ENCODE data around the gene ZDHHC22. TPM values are rescaled to one million over a fixed set of nuclear protein-coding genes. Genes with fewer than 3 reads are reported as not detected.

Gene ZDHHC22
- total and polyA plus RNA-seq, 2 experiments from 2014 or later = 17.6 to 32.1 TPM

DNA sequence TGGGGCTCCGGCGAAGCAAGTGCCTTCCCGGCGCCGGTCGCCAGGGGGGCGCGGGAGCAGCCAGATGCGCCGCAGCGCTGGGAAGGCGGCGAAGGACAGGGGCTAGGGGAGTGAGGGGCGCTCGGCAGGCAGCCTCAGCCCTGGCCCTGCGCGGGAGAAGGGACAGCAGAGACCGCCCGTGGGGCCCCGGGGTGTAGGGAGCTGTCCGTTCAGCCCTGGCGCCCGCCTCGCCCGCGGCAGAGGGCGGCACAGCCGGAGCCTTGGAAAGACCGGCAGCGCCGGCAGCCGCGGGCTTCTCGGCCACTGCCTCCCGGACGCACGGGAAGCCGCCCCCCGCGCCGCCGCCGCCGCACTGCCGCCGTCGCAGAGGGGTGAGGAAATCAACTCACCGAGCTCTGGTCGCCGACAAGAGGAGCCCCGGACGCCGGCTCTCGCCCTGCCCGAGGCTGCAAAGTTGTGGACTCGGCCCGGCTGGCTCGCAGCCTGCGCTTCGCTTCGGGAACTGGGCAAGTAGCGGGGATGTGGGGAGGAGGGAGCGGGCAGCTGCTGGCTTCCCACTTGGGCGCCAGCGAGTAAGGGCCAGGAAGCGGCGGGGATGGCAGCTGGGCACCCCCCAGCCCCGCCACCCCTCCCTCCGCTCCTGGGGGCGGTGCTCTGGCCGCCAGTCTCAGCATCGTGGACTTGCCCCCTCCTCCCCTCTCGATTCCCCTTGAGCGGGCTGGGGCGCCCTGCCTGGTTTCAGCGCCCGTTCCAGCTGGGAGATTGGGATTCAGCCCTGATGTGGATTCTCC is at the start of gene ZDHHC22 (continued):
- TF ChIP-seq, protein P1, sequence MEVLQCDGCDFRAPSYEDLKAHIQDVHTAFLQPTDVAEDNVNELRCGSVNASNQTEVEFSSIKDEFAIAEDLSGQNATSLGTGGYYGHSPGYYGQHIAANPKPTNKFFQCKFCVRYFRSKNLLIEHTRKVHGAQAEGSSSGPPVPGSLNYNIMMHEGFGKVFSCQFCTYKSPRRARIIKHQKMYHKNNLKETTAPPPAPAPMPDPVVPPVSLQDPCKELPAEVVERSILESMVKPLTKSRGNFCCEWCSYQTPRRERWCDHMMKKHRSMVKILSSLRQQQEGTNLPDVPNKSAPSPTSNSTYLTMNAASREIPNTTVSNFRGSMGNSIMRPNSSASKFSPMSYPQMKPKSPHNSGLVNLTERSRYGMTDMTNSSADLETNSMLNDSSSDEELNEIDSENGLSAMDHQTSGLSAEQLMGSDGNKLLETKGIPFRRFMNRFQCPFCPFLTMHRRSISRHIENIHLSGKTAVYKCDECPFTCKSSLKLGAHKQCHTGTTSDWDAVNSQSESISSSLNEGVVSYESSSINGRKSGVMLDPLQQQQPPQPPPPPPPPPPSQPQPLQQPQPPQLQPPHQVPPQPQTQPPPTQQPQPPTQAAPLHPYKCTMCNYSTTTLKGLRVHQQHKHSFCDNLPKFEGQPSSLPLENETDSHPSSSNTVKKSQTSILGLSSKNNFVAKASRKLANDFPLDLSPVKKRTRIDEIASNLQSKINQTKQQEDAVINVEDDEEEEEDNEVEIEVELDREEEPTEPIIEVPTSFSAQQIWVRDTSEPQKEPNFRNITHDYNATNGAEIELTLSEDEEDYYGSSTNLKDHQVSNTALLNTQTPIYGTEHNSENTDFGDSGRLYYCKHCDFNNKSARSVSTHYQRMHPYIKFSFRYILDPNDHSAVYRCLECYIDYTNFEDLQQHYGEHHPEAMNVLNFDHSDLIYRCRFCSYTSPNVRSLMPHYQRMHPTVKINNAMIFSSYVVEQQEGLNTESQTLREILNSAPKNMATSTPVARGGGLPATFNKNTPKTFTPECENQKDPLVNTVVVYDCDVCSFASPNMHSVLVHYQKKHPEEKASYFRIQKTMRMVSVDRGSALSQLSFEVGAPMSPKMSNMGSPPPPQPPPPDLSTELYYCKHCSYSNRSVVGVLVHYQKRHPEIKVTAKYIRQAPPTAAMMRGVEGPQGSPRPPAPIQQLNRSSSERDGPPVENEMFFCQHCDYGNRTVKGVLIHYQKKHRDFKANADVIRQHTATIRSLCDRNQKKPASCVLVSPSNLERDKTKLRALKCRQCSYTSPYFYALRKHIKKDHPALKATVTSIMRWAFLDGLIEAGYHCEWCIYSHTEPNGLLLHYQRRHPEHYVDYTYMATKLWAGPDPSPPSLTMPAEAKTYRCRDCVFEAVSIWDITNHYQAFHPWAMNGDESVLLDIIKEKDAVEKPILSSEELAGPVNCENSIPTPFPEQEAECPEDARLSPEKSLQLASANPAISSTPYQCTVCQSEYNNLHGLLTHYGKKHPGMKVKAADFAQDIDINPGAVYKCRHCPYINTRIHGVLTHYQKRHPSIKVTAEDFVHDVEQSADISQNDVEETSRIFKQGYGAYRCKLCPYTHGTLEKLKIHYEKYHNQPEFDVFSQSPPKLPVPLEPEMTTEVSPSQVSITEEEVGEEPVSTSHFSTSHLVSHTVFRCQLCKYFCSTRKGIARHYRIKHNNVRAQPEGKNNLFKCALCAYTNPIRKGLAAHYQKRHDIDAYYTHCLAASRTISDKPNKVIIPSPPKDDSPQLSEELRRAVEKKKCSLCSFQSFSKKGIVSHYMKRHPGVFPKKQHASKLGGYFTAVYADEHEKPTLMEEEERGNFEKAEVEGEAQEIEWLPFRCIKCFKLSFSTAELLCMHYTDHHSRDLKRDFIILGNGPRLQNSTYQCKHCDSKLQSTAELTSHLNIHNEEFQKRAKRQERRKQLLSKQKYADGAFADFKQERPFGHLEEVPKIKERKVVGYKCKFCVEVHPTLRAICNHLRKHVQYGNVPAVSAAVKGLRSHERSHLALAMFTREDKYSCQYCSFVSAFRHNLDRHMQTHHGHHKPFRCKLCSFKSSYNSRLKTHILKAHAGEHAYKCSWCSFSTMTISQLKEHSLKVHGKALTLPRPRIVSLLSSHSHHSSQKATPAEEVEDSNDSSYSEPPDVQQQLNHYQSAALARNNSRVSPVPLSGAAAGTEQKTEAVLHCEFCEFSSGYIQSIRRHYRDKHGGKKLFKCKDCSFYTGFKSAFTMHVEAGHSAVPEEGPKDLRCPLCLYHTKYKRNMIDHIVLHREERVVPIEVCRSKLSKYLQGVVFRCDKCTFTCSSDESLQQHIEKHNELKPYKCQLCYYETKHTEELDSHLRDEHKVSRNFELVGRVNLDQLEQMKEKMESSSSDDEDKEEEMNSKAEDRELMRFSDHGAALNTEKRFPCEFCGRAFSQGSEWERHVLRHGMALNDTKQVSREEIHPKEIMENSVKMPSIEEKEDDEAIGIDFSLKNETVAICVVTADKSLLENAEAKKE (CRISPR knock-in tag; IDR thresholded peaks at IDR 0.05) = no peak

DNA sequence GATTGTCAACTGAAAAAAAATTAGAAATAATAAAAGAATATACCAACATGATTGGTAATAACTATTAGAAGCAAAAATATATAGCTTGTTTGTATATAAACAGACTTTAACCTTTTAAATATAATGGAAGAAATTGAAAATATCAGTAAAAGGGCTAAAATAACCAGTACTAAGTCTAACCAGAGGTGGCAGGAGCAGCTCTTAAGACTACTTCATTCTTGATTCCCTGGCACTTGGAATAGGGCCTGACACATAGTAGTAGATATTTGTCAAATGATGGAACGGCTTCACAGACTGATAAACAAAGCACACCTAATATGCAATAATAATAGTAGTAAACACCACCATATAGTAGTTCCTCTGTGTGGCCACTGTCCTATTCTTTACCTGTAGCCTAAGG is 49.4 kb upstream of the ZDHHC22 start:
- H4K20me1 ChIP-seq (replicated peaks; ENCODE audit: insufficient read depth) = no peaks in the 10 kb centered on the region; the same call in none of the 2 replicates
- H3F3A ChIP-seq (replicated peaks; ENCODE audit: low read depth) = no peaks in the 10 kb centered on the region
- no peak overlapping the region for H2AFZ ChIP-seq
- H3K79me2 ChIP-seq (replicated peaks; ENCODE audit: insufficient read depth) = no peaks in the 10 kb centered on the region
- no peak overlapping the region for H3K27ac ChIP-seq (ENCODE audit: low read depth)
- no peaks in the 10 kb centered on the region for H3K36me3 Mint-ChIP-seq (ENCODE audit: low read depth)
- H3K4me3 ChIP-seq = no peak overlapping the region
- H3K27ac Mint-ChIP-seq = no peak overlapping the region
- peaks cover 13% of the 10 kb centered on the region for H3K4me1 Mint-ChIP-seq
- H3K36me3 ChIP-seq (ENCODE audit: insufficient read depth) = no peaks in the 10 kb centered on the region
- DNase-seq (ENCODE audit: low spot score) (peak; percentile 40), ATAC-seq (no peak)
- TF ChIP-seq, protein P1 (CRISPR knock-in tag; IDR thresholded peaks at IDR 0.05) = no peak
- TF ChIP-seq, protein P2, sequence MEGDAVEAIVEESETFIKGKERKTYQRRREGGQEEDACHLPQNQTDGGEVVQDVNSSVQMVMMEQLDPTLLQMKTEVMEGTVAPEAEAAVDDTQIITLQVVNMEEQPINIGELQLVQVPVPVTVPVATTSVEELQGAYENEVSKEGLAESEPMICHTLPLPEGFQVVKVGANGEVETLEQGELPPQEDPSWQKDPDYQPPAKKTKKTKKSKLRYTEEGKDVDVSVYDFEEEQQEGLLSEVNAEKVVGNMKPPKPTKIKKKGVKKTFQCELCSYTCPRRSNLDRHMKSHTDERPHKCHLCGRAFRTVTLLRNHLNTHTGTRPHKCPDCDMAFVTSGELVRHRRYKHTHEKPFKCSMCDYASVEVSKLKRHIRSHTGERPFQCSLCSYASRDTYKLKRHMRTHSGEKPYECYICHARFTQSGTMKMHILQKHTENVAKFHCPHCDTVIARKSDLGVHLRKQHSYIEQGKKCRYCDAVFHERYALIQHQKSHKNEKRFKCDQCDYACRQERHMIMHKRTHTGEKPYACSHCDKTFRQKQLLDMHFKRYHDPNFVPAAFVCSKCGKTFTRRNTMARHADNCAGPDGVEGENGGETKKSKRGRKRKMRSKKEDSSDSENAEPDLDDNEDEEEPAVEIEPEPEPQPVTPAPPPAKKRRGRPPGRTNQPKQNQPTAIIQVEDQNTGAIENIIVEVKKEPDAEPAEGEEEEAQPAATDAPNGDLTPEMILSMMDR (conservative IDR thresholded peaks at IDR 0.05; ENCODE audit: low read depth in 2 of 2) = peak in 1 of 2 experiments; percentile 38; a peak in 3 of 4 replicates
- no peaks in the 10 kb centered on the region for H3K27me3 ChIP-seq (ENCODE audit: insufficient read depth)
- no peaks in the 10 kb centered on the region for H3K9me2 ChIP-seq (ENCODE audit: insufficient read depth)
- H3K4me2 ChIP-seq = no peak overlapping the region
- H3K27me3 Mint-ChIP-seq (ENCODE audit: insufficient read depth, low read depth, poor library complexity) = peaks cover 5% of the 10 kb centered on the region
- H3K4me3 Mint-ChIP-seq = no peak overlapping the region
- H3K4me1 ChIP-seq (ENCODE audit: insufficient read depth) = 0 out of 2 replicates have a peak, but pooled peaks cover 5% of the 10 kb centered on the region
- no peaks in the 10 kb centered on the region for H3K9me3 Mint-ChIP-seq
